Measurements from ENCODE around the gene GYPC. TPM values are rescaled to one million over a fixed set of nuclear protein-coding genes. Genes with fewer than 3 reads are reported as not detected.

Gene GYPC
- total and polyA plus RNA-seq, 2 of the 4 experiments (the other 2 are of a cell fraction) = 53.4 to 96.3 TPM

GRCh38 chr2:126646026-126646425 is 9.9 kb upstream of the GYPC start:
- intact Hi-C loops (cut with micrococcal nuclease) (no loop called here), in situ Hi-C loops (cut with MboI; ENCODE audit: low sequenced_read_pairs) (no loop called here), dilution Hi-C loops (cut with HindIII; ENCODE audit: low sequenced_read_pairs, unreplicated experiment) (no loop called here)
- no peak overlapping the region for H3K9ac ChIP-seq (ENCODE audit: low read depth, low read length)
- no peaks in the 10 kb centered on the region for H3K9me3 ChIP-seq (ENCODE audit: control insufficient read depth, insufficient read depth, low read length)
- POLR2A ChIA-PET (ENCODE audit: unreplicated experiment) = no interaction called here
- BruUV-seq (replicated peaks) = no TSS peak
- no peaks in the 10 kb centered on the region for H3K9me1 ChIP-seq (ENCODE audit: insufficient read depth, low read length)
- no peak overlapping the region for H3K4ac ChIP-seq (ENCODE audit: low read depth, low read length)
- H3K36me3 ChIP-seq (ENCODE audit: control insufficient read depth, insufficient read depth, low read length) = no peaks in the 10 kb centered on the region
- no peaks in the 10 kb centered on the region for H3K4me1 ChIP-seq (ENCODE audit: control insufficient read depth, insufficient read depth, low read length)
- H4K91ac ChIP-seq (ENCODE audit: insufficient read depth, low read depth, low read length) = no peak overlapping the region
- no peak overlapping the region for H2BK20ac ChIP-seq (ENCODE audit: low read depth, low read length)
- no peaks in the 10 kb centered on the region for H3K79me1 ChIP-seq (ENCODE audit: low read depth in 1 of 2, low read length in 2 of 2)
- no peak overlapping the region for H3K23ac ChIP-seq (ENCODE audit: low read depth, low read length)
- H3K27ac ChIP-seq (ENCODE audit: insufficient read depth, low read length) = no peak overlapping the region
- no peak overlapping the region for H3K4me2 ChIP-seq (ENCODE audit: low read depth, low read length)
- no peak overlapping the region for H2BK120ac ChIP-seq (ENCODE audit: low read depth, low read length)
- TF ChIP-seq MAFK (IDR thresholded peaks at IDR 0.05; ENCODE audit: low read depth, low read length) = no peak
- no peak for TF ChIP-seq SMC3 (IDR thresholded peaks at IDR 0.05; ENCODE audit: low read depth, low read length)
- no peak for TF ChIP-seq RAD21 (IDR thresholded peaks at IDR 0.05; ENCODE audit: low read length)
- TF ChIP-seq POLR2A (IDR thresholded peaks at IDR 0.05; ENCODE audit: low read depth, low read length) = no peak
- no peak for TF ChIP-seq FOS (IDR thresholded peaks at IDR 0.05; ENCODE audit: low read depth, low read length)
- no peak for TF ChIP-seq NFE2L2 (IDR thresholded peaks at IDR 0.05; ENCODE audit: low read depth, low read length)
- TF ChIP-seq CTCF (conservative IDR thresholded peaks at IDR 0.05; ENCODE audit: low read depth, low read length) = no peak
- no peak overlapping the region for H4K5ac ChIP-seq (ENCODE audit: low read depth, low read length)
- no peak overlapping the region for H2BK5ac ChIP-seq (ENCODE audit: low read depth, low read length, poor library complexity, severe bottlenecking)
- H3K27me3 ChIP-seq (ENCODE audit: control insufficient read depth, insufficient read depth, low read length) = peaks cover 15% of the 10 kb centered on the region
- H4K20me1 ChIP-seq (ENCODE audit: insufficient read depth, low read length) = no peaks in the 10 kb centered on the region
- no peak overlapping the region for H3K4me3 ChIP-seq (ENCODE audit: insufficient read depth, low read depth, low read length)
- H4K8ac ChIP-seq (ENCODE audit: low read depth in 2 of 2, low read length in 2 of 2) = no peak overlapping the region
- no peak for DNase-seq
- H2BK15ac ChIP-seq (ENCODE audit: low read depth, low read length) = no peak overlapping the region
- no peak overlapping the region for H3K14ac ChIP-seq (replicated peaks; ENCODE audit: low read depth, low read length)
- H2AFZ ChIP-seq (replicated peaks; ENCODE audit: low read length, poor library complexity) = no peak overlapping the region
- no peak overlapping the region for H2AK5ac ChIP-seq (ENCODE audit: low read depth, low read length)
- 86% methylated on average over 1 of the region's 3 CpGs; no CpG with 5 or more reads in 1 of the 2 experiments for WGBS, 2 experiments (ENCODE audit: extremely low coverage in 2 of 2, insufficient read length in 1 of 2)
- CTCF ChIA-PET = no interaction called here
- H3K18ac ChIP-seq (ENCODE audit: low read depth, low read length) = no peak overlapping the region
- no peak overlapping the region for H2AK9ac ChIP-seq (replicated peaks; ENCODE audit: low read depth, low read length, poor library complexity)
- H3K56ac ChIP-seq (ENCODE audit: extremely low read depth, insufficient read depth, low read length) = no peak overlapping the region
- ATAC-seq (ENCODE audit: low read depth) = no peak
